K562 (cell line): ENCODE results near the gene MRPL52. TPM values are rescaled to one million over a fixed set of nuclear protein-coding genes. Genes with fewer than 3 reads are reported as not detected.

ENCODE experiments used
- ATF6 ChIP-seq: sonication (generic); formaldehyde crosslinking; IDR thresholded peaks from 2 replicates; pipeline ENCODE4 v1.4.0; 2020; ENCODE audit warnings: mild to moderate bottlenecking, missing genetic modification reagents
- CBX5 ChIP-seq: IDR thresholded peaks from 2 replicates; pipeline ENCODE4 v1.6.1; 2014; ENCODE audit warnings: low read depth, borderline replicate concordance
- ELF1 ChIP-seq: fragments of 200-800 bp; sonication (Bioruptor generic); IDR thresholded peaks from 2 replicates; pipeline ENCODE4 v1.6.1; 2016; ENCODE audit warnings: missing genetic modification characterization, missing compliant biosample characterization
- ELF2 ChIP-seq: fragments of 250-450 bp; sonication (Bioruptor Pico); IDR thresholded peaks from 2 replicates; pipeline ENCODE4 v1.5.0; 2021; ENCODE audit warnings: mild to moderate bottlenecking
- ERF ChIP-seq: fragments of 450-650 bp; formaldehyde crosslinking; IDR thresholded peaks from 2 replicates; pipeline ENCODE4 v1.4.0; 2020; ENCODE audit warnings: mild to moderate bottlenecking, mixed read lengths
- FOXK2 ChIP-seq, 2 experiments: fragments of 450-650 bp; IDR thresholded peaks in 1 of 2; conservative IDR thresholded peaks in 1 of 2; 2 replicates each; pipeline ENCODE4 v1.6.1; 2016; ENCODE audit warnings: low read depth in 2 of 2, mild to moderate bottlenecking in 1 of 2
- HNRNPLL ChIP-seq: fragments of 200-400 bp; formaldehyde crosslinking; IDR thresholded peaks from 2 replicates; pipeline ENCODE4 v1.6.1; 2017; ENCODE audit warnings: low read length, low read depth, mild to moderate bottlenecking; ENCODE audit not compliant: poor library complexity, severe bottlenecking
- ID3 ChIP-seq, 2 experiments: fragments of 250-450 bp in 1 of 2; fragments of 450-650 bp in 1 of 2; sonication (Bioruptor Pico) in 1 of 2; IDR thresholded peaks; 2 replicates each; pipeline versions ENCODE4 v1.6.1 to v1.8.0; 2016 to 2021; ENCODE audit warnings: mild to moderate bottlenecking in 2 of 2, moderate library complexity in 2 of 2, missing compliant biosample characterization in 1 of 2, missing genetic modification characterization in 1 of 2
- KDM4B ChIP-seq, 2 experiments: fragments of 450-650 bp in 1 of 2; sonication (generic) in 1 of 2; IDR thresholded peaks; 2 replicates each; pipeline ENCODE4 v1.6.1; 2016 to 2017; ENCODE audit warnings: borderline replicate concordance in 2 of 2, antibody characterized with exemption in 1 of 2, low read depth in 1 of 2, mild to moderate bottlenecking in 1 of 2
- NFE2 ChIP-seq: IDR thresholded peaks from 2 replicates; pipeline ENCODE4 v1.6.1; 2014; ENCODE audit warnings: antibody characterized with exemption, low read depth
- NR2F6 ChIP-seq: fragments of 450-650 bp; formaldehyde crosslinking; IDR thresholded peaks from 2 replicates; pipeline ENCODE4 v1.4.0; 2020; ENCODE audit warnings: mild to moderate bottlenecking
- RERE ChIP-seq: sonication (generic); formaldehyde crosslinking; IDR thresholded peaks from 2 replicates; pipeline ENCODE4 v1.8.0; 2023; ENCODE audit warnings: missing genetic modification reagents, mild to moderate bottlenecking, borderline replicate concordance
- VEZF1 ChIP-seq: fragments of 200-800 bp; sonication (Bioruptor generic); IDR thresholded peaks from 2 replicates; pipeline ENCODE4 v1.6.1; 2017; ENCODE audit warnings: missing genetic modification characterization, missing compliant biosample characterization
- ZNF449 ChIP-seq: fragments of 250-450 bp; sonication (Bioruptor Pico); IDR thresholded peaks from 2 replicates; pipeline ENCODE4 v1.8.0; 2022; ENCODE audit warnings: moderate library complexity, mild to moderate bottlenecking, inconsistent platforms
- ZNF695 ChIP-seq: fragments of 450-650 bp; formaldehyde crosslinking; IDR thresholded peaks from 2 replicates; pipeline ENCODE4 v1.4.0; 2020; ENCODE audit warnings: mild to moderate bottlenecking, moderate library complexity
- polyA plus RNA-seq, 8 experiments: library from polyadenylated mRNA; depleted of rRNA in 4 of 8; stranded (reverse) in 5 of 8; unstranded in 3 of 8; fragments of >200 nt; fragmentation: Nextera tagmentation in 2 of 8; fragmentation: Illumina TruSeq in 1 of 8; extraction: Ambion mirVana in 2 of 8; extraction: Trizol in 1 of 8; gene quantifications; 2 replicates each; pipeline versions ENCODE4 v1.2.1 to v1.2.3, GENCODE V29; 2011 to 2014; ENCODE audit warnings: inconsistent platforms in 1 of 8, missing spikeins in 1 of 8
- total RNA-seq, 7 experiments: library from RNA; depleted of rRNA in 6 of 7; stranded (reverse); fragments of >200 nt in 6 of 7; fragmentation: Illumina TruSeq in 2 of 7; extraction: Trizol in 2 of 7; gene quantifications; 2 replicates each; pipeline versions ENCODE4 v1.2.1 to v1.2.3, GENCODE V29; 2011 to 2021; ENCODE audit warnings: low replicate concordance in 1 of 7

Gene MRPL52
- total and polyA plus RNA-seq, 9 of the 15 experiments (the other 6 are each of a cell fraction or from before 2014, with no cell fraction given): 56.5 to 213 (median 168) TPM

GRCh38 chr14:22829661-22830442 is at the start of gene MRPL52 (continued):
- TF ChIP-seq ZNF449 (CRISPR knock-in tag) (no peak), NFE2 (no peak), VEZF1 (peak; percentile 24; the same call in 1 of the 2 replicates), ZNF695 (CRISPR knock-in tag) (no peak), HNRNPLL (no peak), ATF6 (CRISPR knock-in tag) (no peak), ELF1 (peak; percentile 97), FOXK2 (conservative IDR thresholded peaks at IDR 0.05 in 1 of 2, IDR thresholded peaks at IDR 0.05 in 1 of 2; ENCODE audit: low read depth in 2 of 2) (no peak), CBX5 (no peak), ID3 (CRISPR knock-in tag; IDR thresholded peaks at IDR 0.05) (no peak), ID3 (tag; IDR thresholded peaks at IDR 0.05) (peak; percentile 80), ELF2 (CRISPR knock-in tag) (peak; percentile 83), RERE (CRISPR knock-in tag) (no peak), NR2F6 (CRISPR knock-in tag) (no peak), KDM4B (IDR thresholded peaks at IDR 0.05; ENCODE audit: borderline replicate concordance in 2 of 2, low read depth in 1 of 2) (no peak), ERF (0 out of 2 replicates have a peak, but pooled peaks have one; percentile 45)
